Hepatocyte (in vitro differentiated cells): ENCODE data around the gene PDGFRB. TPM values are rescaled to one million over a fixed set of nuclear protein-coding genes. Genes with fewer than 3 reads are reported as not detected.

Experiments
- DNase-seq: peaks from one replicate; pipeline ENCODE4 v3.0.0-alpha.2; 2016; ENCODE audit warnings: low spot score
- H2AFZ ChIP-seq: fragments of 200-600 bp; sonication (generic); 2 replicates; pipeline ENCODE4 v1.6.0; 2016; ENCODE audit warnings: antibody characterized with exemption, mild to moderate bottlenecking
- H3K27ac ChIP-seq: fragments of 200-600 bp; sonication (generic); 2 replicates; pipeline ENCODE4 v1.5.1; 2016; ENCODE audit warnings: mild to moderate bottlenecking
- H3K27me3 ChIP-seq: fragments of 200-600 bp; sonication (generic); 2 replicates; pipeline ENCODE4 v1.6.1; 2016
- H3K36me3 ChIP-seq: fragments of 200-600 bp; sonication (generic); replicated peaks from 2 replicates; pipeline ENCODE4 v1.5.1; 2016; ENCODE audit warnings: low read depth; ENCODE audit not compliant: insufficient read depth
- H3K4me1 ChIP-seq: fragments of 200-600 bp; sonication (generic); 2 replicates; pipeline ENCODE4 v1.5.1; 2016; ENCODE audit warnings: mild to moderate bottlenecking, moderate library complexity; ENCODE audit not compliant: insufficient read depth
- H3K4me2 ChIP-seq: fragments of 200-600 bp; sonication (generic); 2 replicates; pipeline ENCODE4 v1.6.0; 2016
- H3K4me3 ChIP-seq: fragments of 200-600 bp; sonication (generic); 2 replicates; pipeline ENCODE4 v1.5.1; 2016; ENCODE audit warnings: mild to moderate bottlenecking
- H3K79me2 ChIP-seq: fragments of 200-600 bp; sonication (generic); 2 replicates; pipeline ENCODE4 v1.6.0; 2017; ENCODE audit warnings: mild to moderate bottlenecking
- H3K9me2 ChIP-seq: fragments of 200-600 bp; sonication (generic); replicated peaks from 2 replicates; pipeline ENCODE4 v1.6.0; 2017; ENCODE audit warnings: mild to moderate bottlenecking; ENCODE audit not compliant: insufficient read depth
- H3K9me3 ChIP-seq: fragments of 200-600 bp; sonication (generic); 2 replicates; pipeline ENCODE4 v1.5.1; 2016; ENCODE audit warnings: low read depth, mild to moderate bottlenecking
- H4K20me1 ChIP-seq: fragments of 200-600 bp; sonication (generic); 2 replicates; pipeline ENCODE4 v1.6.0; 2016; ENCODE audit warnings: mild to moderate bottlenecking; ENCODE audit not compliant: insufficient read depth, poor library complexity, severe bottlenecking
- EZH2 ChIP-seq: fragments of 200-600 bp; sonication (generic); IDR thresholded peaks from 2 replicates; pipeline ENCODE4 v1.6.1; 2016; ENCODE audit warnings: antibody characterized with exemption, mild to moderate bottlenecking, borderline replicate concordance
- EZH2phosphoT487 ChIP-seq: fragments of 200-600 bp; sonication (generic); IDR thresholded peaks from one replicate; pipeline ENCODE4 v1.6.1; 2018; ENCODE audit warnings: antibody characterized with exemption, mild to moderate bottlenecking, low read depth, moderate library complexity; ENCODE audit not compliant: unreplicated experiment, severe bottlenecking
- WGBS: methylation state at CpG from one replicate; pipeline ENCODE4 v1.1.6; 2016; ENCODE audit warnings: low lambda C conversion rate; ENCODE audit errors: missing lambda C conversion rate; 5-methylcytosine and 5-hydroxymethylcytosine counted together
- polyA plus RNA-seq: library from polyadenylated mRNA; unstranded; fragments of >200 nt; fragmentation: Nextera tagmentation; extraction: Ambion mirVana; gene quantifications from 2 replicates; pipeline ENCODE4 v1.2.1, GENCODE V29; 2016
- total RNA-seq: library from RNA; depleted of rRNA; stranded (reverse); fragments of >200 nt; gene quantifications from 2 replicates; pipeline ENCODE4 v1.2.3, GENCODE V29; 2014
- TF ChIP-seq, protein P1 (sequence below): fragments of 200-600 bp; sonication (generic); IDR thresholded peaks from 2 replicates; pipeline ENCODE4 v1.5.1; 2016; ENCODE audit warnings: antibody characterized with exemption, mild to moderate bottlenecking; ENCODE audit not compliant: poor library complexity

The PDGFRB gene
- total and polyA plus RNA-seq, 2 experiments from 2014 or later = 55.1 to 55.2 TPM

GRCh38 chr5:150131978-150132694, 23.5 kb downstream of the PDGFRB start:
- Histone ChIP-seq H3K36me3 (no peaks in the 10 kb centered on the region), H3K27ac (no peak overlapping the region), H3K9me3 (no peaks in the 10 kb centered on the region), H2AFZ (no peak overlapping the region), H3K4me3 (no peak overlapping the region), H3K79me2 (no peaks in the 10 kb centered on the region), H4K20me1 (no peaks in the 10 kb centered on the region), H3K4me2 (no peak overlapping the region), H3K9me2 (no peaks in the 10 kb centered on the region), H3K27me3 (no peaks in the 10 kb centered on the region), H3K4me1 (peaks cover 11% of the 10 kb centered on the region)
- TF ChIP-seq, protein P1, sequence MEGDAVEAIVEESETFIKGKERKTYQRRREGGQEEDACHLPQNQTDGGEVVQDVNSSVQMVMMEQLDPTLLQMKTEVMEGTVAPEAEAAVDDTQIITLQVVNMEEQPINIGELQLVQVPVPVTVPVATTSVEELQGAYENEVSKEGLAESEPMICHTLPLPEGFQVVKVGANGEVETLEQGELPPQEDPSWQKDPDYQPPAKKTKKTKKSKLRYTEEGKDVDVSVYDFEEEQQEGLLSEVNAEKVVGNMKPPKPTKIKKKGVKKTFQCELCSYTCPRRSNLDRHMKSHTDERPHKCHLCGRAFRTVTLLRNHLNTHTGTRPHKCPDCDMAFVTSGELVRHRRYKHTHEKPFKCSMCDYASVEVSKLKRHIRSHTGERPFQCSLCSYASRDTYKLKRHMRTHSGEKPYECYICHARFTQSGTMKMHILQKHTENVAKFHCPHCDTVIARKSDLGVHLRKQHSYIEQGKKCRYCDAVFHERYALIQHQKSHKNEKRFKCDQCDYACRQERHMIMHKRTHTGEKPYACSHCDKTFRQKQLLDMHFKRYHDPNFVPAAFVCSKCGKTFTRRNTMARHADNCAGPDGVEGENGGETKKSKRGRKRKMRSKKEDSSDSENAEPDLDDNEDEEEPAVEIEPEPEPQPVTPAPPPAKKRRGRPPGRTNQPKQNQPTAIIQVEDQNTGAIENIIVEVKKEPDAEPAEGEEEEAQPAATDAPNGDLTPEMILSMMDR = no peak
- TF ChIP-seq EZH2 = no peak
- TF ChIP-seq EZH2phosphoT487 = no peak
- 77% methylated on average over 12 of the region's 12 CpGs for WGBS
- no peak for DNase-seq

- TF ChIP-seq, protein P1 = no peak
- TF ChIP-seq EZH2phosphoT487 = no peak
- TF ChIP-seq EZH2 = no peak
- WGBS = 83% methylated on average over 4 of the region's 4 CpGs
- peaks cover 6% of the 10 kb centered on the region for H3K4me1 ChIP-seq
- no peaks in the 10 kb centered on the region for H3K27me3 ChIP-seq
- H3K36me3 ChIP-seq = no peaks in the 10 kb centered on the region
- H3K4me3 ChIP-seq = no peak overlapping the region
- H2AFZ ChIP-seq = no peak overlapping the region
- no peak for DNase-seq
- H4K20me1 ChIP-seq = no peaks in the 10 kb centered on the region
- no peak overlapping the region for H3K4me2 ChIP-seq
- no peaks in the 10 kb centered on the region for H3K9me3 ChIP-seq
- no peaks in the 10 kb centered on the region for H3K9me2 ChIP-seq
- H3K27ac ChIP-seq = no peak overlapping the region
- H3K79me2 ChIP-seq = no peaks in the 10 kb centered on the region
Observed at GRCh38 chr5:150131461-150131860, 24.2 kb downstream of the PDGFRB start.

DNA sequence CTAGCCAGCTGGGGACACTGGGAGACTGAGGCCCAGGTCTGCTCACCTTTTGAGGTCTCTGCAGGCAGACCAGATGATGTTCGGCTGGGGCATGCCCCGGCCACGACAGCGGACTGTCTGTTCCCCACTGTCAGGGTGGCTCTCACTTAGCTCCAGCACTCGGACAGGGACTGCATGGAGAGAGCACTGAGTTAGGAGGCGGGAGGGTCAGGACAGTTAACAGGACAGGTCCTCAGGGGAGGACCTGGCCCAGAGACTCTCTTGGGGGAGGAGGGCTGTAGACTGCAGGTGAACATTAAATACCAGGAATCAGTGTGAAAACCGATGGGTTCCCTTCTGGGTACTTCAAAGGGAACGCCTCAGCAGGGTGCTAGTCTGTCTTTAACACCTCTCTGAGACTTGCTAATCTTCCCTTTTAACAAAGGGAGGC, 25.1 kb downstream of the PDGFRB start:
- Histone ChIP-seq H3K4me1 (peaks cover 6% of the 10 kb centered on the region), H3K9me3 (no peaks in the 10 kb centered on the region), H3K79me2 (no peaks in the 10 kb centered on the region), H3K4me3 (no peak overlapping the region), H3K4me2 (no peak overlapping the region), H3K27me3 (no peaks in the 10 kb centered on the region), H4K20me1 (no peaks in the 10 kb centered on the region), H2AFZ (no peak overlapping the region), H3K36me3 (no peaks in the 10 kb centered on the region), H3K9me2 (no peaks in the 10 kb centered on the region), H3K27ac (no peak overlapping the region)
- TF ChIP-seq, protein P1 = no peak
- no peak for TF ChIP-seq EZH2
- TF ChIP-seq EZH2phosphoT487 = no peak
- WGBS = 74% methylated on average over 8 of the region's 8 CpGs
- no peak for DNase-seq
